BLaER1 treated with 17β-estradiol and CSF1 and Interleukin-3, amounts not matched to agents 10 nM and 100 nM (cell line): ENCODE data around the gene SLC25A41.
"Not testable (repeated sequence)": the region's sequence is repeated elsewhere in the genome, so short reads cannot be mapped to it uniquely, and the experiment has no call there.

ENCODE experiments used
- H3K27ac ChIP-seq, 11 experiments: shearing (Covaris generic); formaldehyde crosslinking; 2 replicates each; pipeline ENCODE4 v1.8.1; 2022
- H3K27me3 ChIP-seq, 11 experiments: shearing (Covaris generic); formaldehyde crosslinking; 2 replicates each; pipeline ENCODE4 v1.8.1; 2022
- H3K36me3 ChIP-seq, 11 experiments: shearing (Covaris generic); formaldehyde crosslinking; 2 replicates each; pipeline ENCODE4 v1.8.1; 2022
- H3K4me1 ChIP-seq, 10 experiments: shearing (Covaris generic); formaldehyde crosslinking; 2 replicates each; pipeline ENCODE4 v1.8.1; 2022
- H3K4me2 ChIP-seq, 11 experiments: shearing (Covaris generic); formaldehyde crosslinking; 2 replicates each; pipeline ENCODE4 v1.8.1; 2022
- H3K4me3 ChIP-seq, 10 experiments: shearing (Covaris generic); formaldehyde crosslinking; 2 replicates each; pipeline ENCODE4 v1.8.1; 2022
- H3K9ac ChIP-seq, 11 experiments: shearing (Covaris generic); formaldehyde crosslinking; 2 replicates each; pipeline ENCODE4 v1.8.1; 2022
- H3K9me3 ChIP-seq, 11 experiments: shearing (Covaris generic); formaldehyde crosslinking; replicated peaks in 1 of 11; 2 replicates each; pipeline ENCODE4 v1.8.1; 2022
- H4K20me1 ChIP-seq, 11 experiments: shearing (Covaris generic); formaldehyde crosslinking; 2 replicates each; pipeline ENCODE4 v1.8.1; 2022
- Cebpa-rat ChIP-seq, 11 experiments: shearing (Covaris generic); IDR thresholded peaks; 2 replicates each; pipeline ENCODE4 v1.8.1; 2022

The SLC25A41 gene

DNA sequence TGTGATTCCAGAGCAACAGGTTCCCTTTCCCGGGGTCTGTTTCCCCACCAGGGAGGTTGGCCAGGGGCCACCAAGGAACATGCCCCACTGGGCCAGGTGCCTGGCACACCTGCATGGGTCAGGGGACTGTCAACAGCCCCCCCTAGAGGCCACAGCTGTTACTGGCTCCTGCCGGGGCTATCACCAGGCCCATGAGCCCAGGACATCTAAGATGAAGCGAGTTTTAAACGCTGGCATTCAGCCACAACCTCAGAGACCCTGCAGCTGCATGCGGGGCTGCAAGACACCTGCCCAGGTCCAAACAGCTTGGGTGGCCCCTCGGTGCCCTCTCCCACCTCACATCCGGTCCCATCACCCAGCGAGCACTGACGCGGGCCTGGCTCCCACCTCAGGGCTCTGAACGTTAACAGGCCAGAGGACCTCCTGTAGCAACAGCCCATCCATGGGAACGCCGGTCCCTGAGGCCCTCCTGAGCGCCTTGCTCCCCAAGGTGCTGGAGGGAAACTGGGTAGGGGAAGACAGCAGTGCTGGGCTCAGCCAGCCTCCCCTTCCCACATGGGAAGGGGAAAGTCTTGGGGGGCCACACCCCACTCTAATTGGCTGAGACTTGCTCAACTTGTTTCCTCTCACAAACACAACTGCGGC lies 21.0 kb downstream of the SLC25A41 start:
- Histone ChIP-seq H4K20me1 (peaks cover 24 to 62% (median 52%) of the 10 kb centered on the region in 11 experiments; a peak in 21 of 22 replicates), H3K27me3 (no peaks in the 10 kb centered on the region), H3K27ac (no peak overlapping the region), H3K36me3 (peaks cover 48 to 61% (median 56%) of the 10 kb centered on the region in 11 experiments), H3K9me3 (no peaks in the 10 kb centered on the region), H3K4me2 (no peak overlapping the region), H3K4me3 (no peak overlapping the region), H3K4me1 (no peaks in the 10 kb centered on the region), H3K9ac (no peak overlapping the region)
- no peak for TF ChIP-seq Cebpa-rat (IDR thresholded peaks at IDR 0.05)

DNA sequence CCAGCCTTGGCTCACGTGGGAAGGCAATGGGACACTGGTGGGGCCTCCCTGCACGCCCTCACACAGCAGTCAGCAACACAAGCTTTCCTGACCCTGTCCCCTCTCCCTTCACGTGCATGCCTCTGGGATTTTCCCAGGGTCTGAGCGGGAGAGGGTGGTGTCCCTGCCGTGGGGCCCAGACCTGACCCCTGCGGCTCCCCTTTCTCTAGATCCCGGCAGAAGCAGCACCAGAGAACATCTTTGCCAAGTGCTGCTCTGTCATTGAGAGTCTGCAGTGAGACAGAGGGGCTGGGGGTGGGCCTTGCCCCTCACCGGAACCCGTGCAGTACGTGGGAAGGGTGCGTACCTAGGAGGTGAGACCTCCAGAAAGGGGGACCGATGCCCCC lies 21.5 kb downstream of the SLC25A41 start:
- no peak for TF ChIP-seq Cebpa-rat (IDR thresholded peaks at IDR 0.05)
- Histone ChIP-seq H3K4me3 (no peak overlapping the region), H4K20me1 (peaks cover 19 to 56% (median 47%) of the 10 kb centered on the region in 11 experiments; a peak in 21 of 22 replicates), H3K4me2 (no peak overlapping the region), H3K9ac (no peak overlapping the region), H3K9me3 (no peaks in the 10 kb centered on the region), H3K4me1 (no peaks in the 10 kb centered on the region), H3K36me3 (peaks cover 42 to 56% (median 51%) of the 10 kb centered on the region in 11 experiments), H3K27me3 (no peaks in the 10 kb centered on the region), H3K27ac (no peak overlapping the region)

DNA sequence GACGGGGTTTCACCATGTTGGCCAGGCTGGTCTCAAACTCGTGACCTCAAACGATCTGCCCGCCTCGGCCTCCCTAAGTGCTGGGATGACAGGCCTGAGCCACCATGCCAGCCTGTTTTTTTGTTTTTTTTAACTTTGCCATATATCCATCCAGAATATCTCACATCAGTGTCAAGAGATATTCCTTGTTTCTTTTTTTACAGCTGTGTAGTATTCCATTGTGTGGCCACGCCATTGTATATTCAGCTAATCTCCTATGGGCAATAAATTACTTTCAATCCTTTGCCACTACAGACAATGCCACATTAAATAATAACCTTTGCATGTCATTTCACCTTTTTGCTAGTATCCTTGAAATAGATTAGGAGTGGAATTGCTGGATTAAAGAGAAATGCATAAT lies 24.2 kb downstream of the SLC25A41 start:
- H3K27me3 ChIP-seq = no peaks in the 10 kb centered on the region
- peaks cover 15 to 29% (median 24%) of the 10 kb centered on the region in 11 experiments for H3K36me3 ChIP-seq
- no peaks in the 10 kb centered on the region for H3K4me1 ChIP-seq
- no peak overlapping the region for H3K9ac ChIP-seq
- no peak overlapping the region for H3K4me2 ChIP-seq
- no peak for TF ChIP-seq Cebpa-rat (IDR thresholded peaks at IDR 0.05)
- no peaks in the 10 kb centered on the region for H3K9me3 ChIP-seq
- H3K27ac ChIP-seq = no peak overlapping the region
- peaks cover 2 to 29% (median 20%) of the 10 kb centered on the region in 11 experiments; a peak in 21 of 22 replicates for H4K20me1 ChIP-seq
- no peak overlapping the region for H3K4me3 ChIP-seq

DNA sequence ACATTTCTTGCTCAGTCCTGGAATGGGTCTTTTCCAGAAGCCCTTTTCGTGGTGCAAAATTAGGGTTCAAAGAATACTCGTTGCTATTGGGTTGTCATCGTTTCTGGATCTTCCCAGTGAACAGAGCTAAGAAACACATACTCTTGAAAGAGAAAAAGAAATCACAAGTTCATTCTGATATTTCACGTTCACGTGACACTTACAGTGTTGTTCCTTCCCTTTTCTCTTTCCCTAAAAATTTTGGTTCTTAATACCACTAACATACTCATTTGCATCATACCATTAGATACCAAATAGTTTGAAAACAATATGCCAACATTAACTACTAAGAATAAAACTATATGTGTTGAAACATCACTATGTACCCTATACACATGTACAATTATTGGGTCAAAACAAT lies 27.2 kb downstream of the SLC25A41 start:
- Histone ChIP-seq H3K27me3 (no peaks in the 10 kb centered on the region), H3K4me3 (no peak overlapping the region), H3K27ac (no peak overlapping the region), H3K36me3 (no peaks in the 10 kb centered on the region), H4K20me1 (no peaks in the 10 kb centered on the region; a peak in 1 of 22 replicates), H3K9me3 (no peaks in the 10 kb centered on the region), H3K4me2 (no peak overlapping the region), H3K4me1 (peaks cover 7 to 14% (median 11%) of the 10 kb centered on the region in 10 experiments; a peak in 18 of 20 replicates), H3K9ac (no peak overlapping the region)
- no peak for TF ChIP-seq Cebpa-rat (IDR thresholded peaks at IDR 0.05)

DNA sequence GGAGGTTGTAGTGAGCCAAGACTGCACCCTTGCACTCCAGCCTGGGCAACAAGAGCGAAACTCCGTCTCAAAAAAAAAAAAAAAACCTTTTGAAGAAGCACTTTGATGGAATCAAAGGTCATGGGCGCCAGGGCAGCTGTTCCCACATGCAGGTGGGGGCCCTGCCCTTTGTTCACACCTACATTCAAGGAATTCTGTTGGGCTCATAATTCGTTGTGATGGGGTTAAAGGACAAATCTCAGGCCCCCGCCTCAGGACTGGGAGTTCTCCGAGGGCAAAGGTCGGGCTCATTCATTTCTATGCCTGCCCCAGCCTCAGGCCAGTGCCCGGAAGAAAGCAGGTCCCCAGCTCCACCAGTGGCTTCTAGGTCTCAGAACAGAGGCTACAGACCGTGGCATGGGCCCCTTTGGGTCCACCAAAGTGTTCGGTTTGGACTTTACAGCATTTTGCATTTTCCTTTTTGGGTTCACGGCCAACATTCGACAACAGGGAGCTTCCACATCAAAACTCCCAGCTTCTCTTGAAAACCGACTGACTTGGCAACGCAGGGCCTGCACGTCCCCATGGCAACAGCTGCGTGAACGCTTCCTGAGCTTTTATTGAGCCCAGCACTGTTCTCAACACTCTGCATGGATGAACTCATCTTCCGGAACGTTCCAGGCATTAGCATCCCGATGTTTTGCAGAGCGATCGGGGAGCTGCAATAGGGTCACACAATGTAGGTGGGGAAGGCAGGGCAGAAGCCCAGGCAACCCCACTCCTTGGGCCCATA lies 30.5 kb downstream of the SLC25A41 start:
- H4K20me1 ChIP-seq = no peaks in the 10 kb centered on the region
- no peaks in the 10 kb centered on the region for H3K9me3 ChIP-seq
- no peaks in the 10 kb centered on the region for H3K36me3 ChIP-seq
- peak overlapping the region in 10 of 11 experiments; percentile 0 to 66 (median 34); a peak in 14 of 22 replicates for H3K4me2 ChIP-seq
- peaks cover 7 to 14% (median 11%) of the 10 kb centered on the region in 10 experiments; a peak in 18 of 20 replicates for H3K4me1 ChIP-seq
- no peak for TF ChIP-seq Cebpa-rat (IDR thresholded peaks at IDR 0.05)
- peak overlapping the region in 5 of 11 experiments; percentile 1 to 58 (median 15); a peak in 2 of 22 replicates for H3K9ac ChIP-seq
- H3K27me3 ChIP-seq = no peaks in the 10 kb centered on the region
- no peak overlapping the region for H3K4me3 ChIP-seq
- peak overlapping the region in 4 of 11 experiments; percentile 40 to 57 (median 48); a peak in 7 of 22 replicates for H3K27ac ChIP-seq

DNA sequence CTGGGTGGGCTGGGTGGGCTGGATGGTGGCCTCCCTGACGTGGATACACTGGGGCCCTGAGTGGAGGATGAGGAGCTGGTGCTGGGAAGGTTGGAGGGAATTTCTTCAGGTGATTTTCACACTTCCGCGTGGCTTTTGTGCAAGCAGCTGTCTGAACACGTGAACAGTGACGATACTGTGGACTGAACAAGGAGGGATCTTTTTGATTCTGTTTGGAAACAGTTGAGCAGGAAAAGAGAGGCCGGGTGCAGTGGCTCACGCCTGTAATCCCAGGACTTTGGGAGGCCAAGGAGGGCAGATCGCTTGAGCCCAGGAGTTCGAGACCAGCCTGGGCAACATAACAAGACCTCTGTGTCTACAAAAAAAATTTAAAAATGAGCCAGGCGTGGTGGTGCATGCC lies 31.5 kb downstream of the SLC25A41 start:
- H3K4me1 ChIP-seq = peaks cover 7 to 14% (median 11%) of the 10 kb centered on the region in 10 experiments; a peak in 18 of 20 replicates

DNA sequence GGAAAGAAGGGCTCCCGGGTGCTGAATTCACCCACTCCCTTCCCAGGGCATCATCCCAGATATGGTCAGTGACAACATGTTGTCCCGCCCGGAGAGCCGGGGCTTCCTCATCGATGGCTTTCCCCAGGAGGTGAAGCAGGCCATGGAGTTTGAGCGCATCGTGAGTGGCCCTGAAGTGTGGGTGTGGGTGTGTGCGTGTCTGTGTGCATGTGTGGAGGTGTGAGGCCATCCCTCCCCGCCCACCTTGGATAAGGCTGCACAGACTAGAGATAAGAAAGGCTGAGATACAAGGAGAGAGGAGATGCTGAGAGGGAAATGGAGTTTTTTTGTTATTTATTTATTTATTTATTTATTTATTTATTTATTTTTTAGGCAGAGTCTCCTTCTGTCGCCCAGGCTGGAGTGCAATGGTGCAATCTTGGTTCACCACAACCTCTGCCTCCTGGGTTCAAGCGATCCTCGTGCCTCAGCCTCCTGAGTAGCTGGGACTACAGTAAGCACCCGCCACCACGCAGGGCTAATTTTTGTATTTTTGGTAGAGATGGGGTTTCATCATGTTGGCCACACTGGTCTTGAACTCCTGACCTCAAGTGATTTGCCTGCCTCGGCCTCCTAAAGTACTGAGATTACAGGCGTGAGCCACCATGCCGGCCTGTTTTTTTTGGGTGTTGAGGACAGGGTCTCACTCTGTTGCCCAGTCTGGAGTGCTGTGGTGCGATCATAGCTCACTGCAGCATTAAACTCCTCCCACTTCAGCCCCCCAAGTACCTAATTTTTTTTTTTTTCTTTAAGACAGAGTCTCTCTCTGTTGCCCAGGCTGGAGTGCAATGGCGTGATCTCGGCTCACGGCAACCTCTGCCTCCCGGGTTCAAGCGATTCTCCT lies 33.3 kb downstream of the SLC25A41 start:
- not testable (repeated sequence) for H3K4me3 ChIP-seq, H3K27me3 ChIP-seq, H3K27ac ChIP-seq, H3K36me3 ChIP-seq, H3K9ac ChIP-seq, H4K20me1 ChIP-seq, H3K4me2 ChIP-seq, H3K9me3 ChIP-seq
- peaks cover 7 to 14% (median 11%) of the 10 kb centered on the region in 10 experiments; a peak in 18 of 20 replicates for H3K4me1 ChIP-seq

More for the DNA sequence above, 31.5 kb downstream of the SLC25A41 start:
- Histone ChIP-seq H3K36me3 (no peaks in the 10 kb centered on the region), H3K9me3 (no peaks in the 10 kb centered on the region), H3K4me3 (no peak overlapping the region), H3K27me3 (no peaks in the 10 kb centered on the region), H3K27ac (peak overlapping the region in 4 of 11 experiments; percentile 40 to 57 (median 48); a peak in 5 of 22 replicates), H3K4me2 (peak overlapping the region in 10 of 11 experiments; percentile 0 to 66 (median 34); a peak in 13 of 22 replicates), H3K9ac (peak overlapping the region in 5 of 11 experiments; percentile 1 to 58 (median 15); a peak in 4 of 22 replicates), H4K20me1 (no peaks in the 10 kb centered on the region)
- no peak for TF ChIP-seq Cebpa-rat (IDR thresholded peaks at IDR 0.05)

DNA sequence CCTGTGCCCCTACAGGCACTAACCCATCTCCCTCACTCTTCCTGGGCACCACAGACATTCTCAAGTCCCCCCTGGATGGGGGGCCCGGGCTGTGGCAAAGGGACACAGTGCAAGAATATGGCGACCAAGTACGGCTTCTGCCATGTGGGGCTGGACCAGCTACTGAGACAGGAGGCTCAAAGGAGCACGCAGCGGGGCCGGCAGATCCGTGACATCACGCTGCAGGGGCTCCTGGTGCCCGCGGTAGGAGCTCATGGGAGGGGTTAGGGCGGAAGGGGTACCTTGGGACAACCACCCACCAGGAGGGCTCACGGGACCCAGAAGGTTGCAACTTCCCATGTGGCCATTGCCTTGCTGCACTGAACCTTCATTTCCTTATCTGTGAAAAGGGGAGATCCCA lies 37.3 kb downstream of the SLC25A41 start:
- no peak for TF ChIP-seq Cebpa-rat (IDR thresholded peaks at IDR 0.05)

More for the DNA sequence above, 37.3 kb downstream of the SLC25A41 start:
- Histone ChIP-seq H3K27ac (no peak overlapping the region), H3K4me2 (no peak overlapping the region), H3K9ac (no peak overlapping the region), H3K4me1 (peaks cover 19 to 25% (median 23%) of the 10 kb centered on the region in 10 experiments), H3K4me3 (no peak overlapping the region), H4K20me1 (peaks cover 0 to 4% (median 0%) of the 10 kb centered on the region in 11 experiments; a peak in 5 of 22 replicates), H3K27me3 (no peaks in the 10 kb centered on the region), H3K9me3 (no peaks in the 10 kb centered on the region), H3K36me3 (peaks cover 5 to 8% (median 6%) of the 10 kb centered on the region in 11 experiments; a peak in 21 of 22 replicates)
